ENCODE data around the gene IFNL3. TPM values are rescaled to one million over a fixed set of nuclear protein-coding genes. Genes with fewer than 3 reads are reported as not detected.

Gene IFNL3
- total RNA-seq, 4 donors from 2014 or later: not detected

GRCh38 chr19:39197808-39198207, 47.0 kb downstream of the IFNL3 start:
- no peak for TF ChIP-seq CTCF (IDR thresholded peaks at IDR 0.05; ENCODE audit: low read depth)

GRCh38 chr19:39196860-39197562, 47.8 kb downstream of the IFNL3 start, which contains the start of gene NCCRP1:
Gene NCCRP1 (plus strand): TSS chr19:39196964. CDS start chr19:39196983, 19 bp downstream.
- TF ChIP-seq CTCF (IDR thresholded peaks at IDR 0.05; ENCODE audit: low read depth): no peak

GRCh38 chr19:39196320-39196719, 48.5 kb downstream of the IFNL3 start:
- TF ChIP-seq CTCF (IDR thresholded peaks at IDR 0.05; ENCODE audit: low read depth): no peak

GRCh38 chr19:39195755-39196154, 49.1 kb downstream of the IFNL3 start:
- TF ChIP-seq CTCF (IDR thresholded peaks at IDR 0.05; ENCODE audit: low read depth): no peak

GRCh38 chr19:39194832-39195542, 49.8 kb downstream of the IFNL3 start:
- no peak for TF ChIP-seq CTCF (IDR thresholded peaks at IDR 0.05; ENCODE audit: low read depth)

- TF ChIP-seq CTCF (IDR thresholded peaks at IDR 0.05; ENCODE audit: low read depth): no peak
These were observed 51.0 kb downstream of the IFNL3 start for GRCh38 chr19:39193803-39194202.

Other genes with a start within 250 kb of the IFNL3 start
- 10 to 100 TPM in 2 of 4 donors, 1 to 10 TPM in 2; 5.4 to 20.5 (median 8.7) TPM for gene FBXO27, start 212.5 kb downstream of the IFNL3 start, total RNA-seq
- not detected for gene ACP7, start 160.6 kb downstream of the IFNL3 start, total RNA-seq
- 1 to 10 TPM; 4.0 to 4.8 (median 4.6) TPM for gene PAK4, start 119.2 kb downstream of the IFNL3 start, total RNA-seq
- gene NCCRP1, start 48.0 kb downstream of the IFNL3 start, total RNA-seq: not detected
- gene SYCN, start 40.7 kb downstream of the IFNL3 start, total RNA-seq: not detected
- gene IFNL4, start 3.9 kb upstream of the IFNL3 start, total RNA-seq: not detected
- gene IFNL2, start 23.4 kb upstream of the IFNL3 start, total RNA-seq: not detected
- gene IFNL1, start 51.4 kb upstream of the IFNL3 start, total RNA-seq: not detected
- 1 to 10 TPM in 1 of 4 donors, under 1 TPM in 3; 0.33 to 1.0 (median 0.82) TPM for gene LRFN1, start 75.9 kb upstream of the IFNL3 start, total RNA-seq
- gene GMFG, start 91.0 kb upstream of the IFNL3 start, total RNA-seq: 10 to 100 TPM; 33.9 to 75.1 (median 43.2) TPM
- 10 to 100 TPM; 45.9 to 83.8 (median 49.4) TPM for gene SAMD4B, start 97.4 kb upstream of the IFNL3 start, total RNA-seq
- gene PAF1, start 146.1 kb upstream of the IFNL3 start, total RNA-seq: 10 to 100 TPM; 24.3 to 32.4 (median 30.2) TPM
- 10 to 100 TPM; 23.1 to 28.9 (median 26.4) TPM for gene MED29, start 146.4 kb upstream of the IFNL3 start, total RNA-seq
- 100 to 1,000 TPM in 2 of 4 donors, 10 to 100 TPM in 2; 76.9 to 156 (median 95.5) TPM for gene ZFP36, start 161.8 kb upstream of the IFNL3 start, total RNA-seq
- gene PLEKHG2, start 167.7 kb upstream of the IFNL3 start, total RNA-seq: 10 to 100 TPM in 2 of 4 donors, 1 to 10 TPM in 2; 7.9 to 19.4 (median 10.0) TPM
- gene RPS16, start 190.9 kb upstream of the IFNL3 start, total RNA-seq: 1,000 to 10,000 TPM; 1,086 to 2,005 (median 1,454) TPM
- gene SUPT5H, start 200.6 kb upstream of the IFNL3 start, total RNA-seq: 10 to 100 TPM; 41.7 to 87.4 (median 59.6) TPM
- gene TIMM50, start 235.8 kb upstream of the IFNL3 start, total RNA-seq: 10 to 100 TPM; 31.9 to 50.1 (median 38.6) TPM

All from subcutaneous adipose tissue (tissue), 4 donors.